Measurements from ENCODE around the gene TNKS2. TPM values are rescaled to one million over a fixed set of nuclear protein-coding genes. Genes with fewer than 3 reads are reported as not detected.

TNKS2 gene
- total RNA-seq, 1 donor from 2014 or later = 52.8 TPM

- Mint-ChIP-seq H3K27ac (peak overlapping the region; percentile 99), H3K9me3 (ENCODE audit: low read depth) (no peaks in the 10 kb centered on the region), H3K4me3 (ENCODE audit: low read depth) (peak overlapping the region; percentile 96), H3K36me3 (ENCODE audit: insufficient read depth) (peaks cover 15% of the 10 kb centered on the region), H3K4me1 (ENCODE audit: low read depth) (peaks cover 36% of the 10 kb centered on the region), H3K27me3 (no peaks in the 10 kb centered on the region)
- TF ChIP-seq, protein P1, sequence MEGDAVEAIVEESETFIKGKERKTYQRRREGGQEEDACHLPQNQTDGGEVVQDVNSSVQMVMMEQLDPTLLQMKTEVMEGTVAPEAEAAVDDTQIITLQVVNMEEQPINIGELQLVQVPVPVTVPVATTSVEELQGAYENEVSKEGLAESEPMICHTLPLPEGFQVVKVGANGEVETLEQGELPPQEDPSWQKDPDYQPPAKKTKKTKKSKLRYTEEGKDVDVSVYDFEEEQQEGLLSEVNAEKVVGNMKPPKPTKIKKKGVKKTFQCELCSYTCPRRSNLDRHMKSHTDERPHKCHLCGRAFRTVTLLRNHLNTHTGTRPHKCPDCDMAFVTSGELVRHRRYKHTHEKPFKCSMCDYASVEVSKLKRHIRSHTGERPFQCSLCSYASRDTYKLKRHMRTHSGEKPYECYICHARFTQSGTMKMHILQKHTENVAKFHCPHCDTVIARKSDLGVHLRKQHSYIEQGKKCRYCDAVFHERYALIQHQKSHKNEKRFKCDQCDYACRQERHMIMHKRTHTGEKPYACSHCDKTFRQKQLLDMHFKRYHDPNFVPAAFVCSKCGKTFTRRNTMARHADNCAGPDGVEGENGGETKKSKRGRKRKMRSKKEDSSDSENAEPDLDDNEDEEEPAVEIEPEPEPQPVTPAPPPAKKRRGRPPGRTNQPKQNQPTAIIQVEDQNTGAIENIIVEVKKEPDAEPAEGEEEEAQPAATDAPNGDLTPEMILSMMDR (IDR thresholded peaks at IDR 0.05; ENCODE audit: unreplicated experiment) = no peak
- DNase-seq (ENCODE audit: low spot score, unreplicated experiment) = peak; percentile 15
These were observed 704 bp downstream of the TNKS2 start for GRCh38 chr10:91798649-91799611.

GRCh38 chr10:91799612-91799975, 1.4 kb downstream of the TNKS2 start:
- Mint-ChIP-seq H3K27ac (peak overlapping the region; percentile 99), H3K4me1 (ENCODE audit: low read depth) (peaks cover 43% of the 10 kb centered on the region), H3K36me3 (ENCODE audit: insufficient read depth) (peaks cover 17% of the 10 kb centered on the region), H3K4me3 (ENCODE audit: low read depth) (peak overlapping the region; percentile 96), H3K27me3 (no peaks in the 10 kb centered on the region), H3K9me3 (ENCODE audit: low read depth) (no peaks in the 10 kb centered on the region)
- DNase-seq (ENCODE audit: low spot score, unreplicated experiment) = no peak
- TF ChIP-seq, protein P1 (IDR thresholded peaks at IDR 0.05; ENCODE audit: unreplicated experiment) = no peak

- no peaks in the 10 kb centered on the region for H3K9me3 Mint-ChIP-seq (ENCODE audit: low read depth)
- TF ChIP-seq, protein P1 (IDR thresholded peaks at IDR 0.05; ENCODE audit: unreplicated experiment) = no peak
- peaks cover 43% of the 10 kb centered on the region for H3K4me1 Mint-ChIP-seq (ENCODE audit: low read depth)
- peaks cover 19% of the 10 kb centered on the region for H3K36me3 Mint-ChIP-seq (ENCODE audit: insufficient read depth)
- DNase-seq (ENCODE audit: low spot score, unreplicated experiment) = no peak
- H3K27ac Mint-ChIP-seq = peak overlapping the region; percentile 92
- H3K4me3 Mint-ChIP-seq (ENCODE audit: low read depth) = peak overlapping the region; percentile 96
- no peaks in the 10 kb centered on the region for H3K27me3 Mint-ChIP-seq
These were observed 2.0 kb downstream of the TNKS2 start for GRCh38 chr10:91800182-91800581.

DNA sequence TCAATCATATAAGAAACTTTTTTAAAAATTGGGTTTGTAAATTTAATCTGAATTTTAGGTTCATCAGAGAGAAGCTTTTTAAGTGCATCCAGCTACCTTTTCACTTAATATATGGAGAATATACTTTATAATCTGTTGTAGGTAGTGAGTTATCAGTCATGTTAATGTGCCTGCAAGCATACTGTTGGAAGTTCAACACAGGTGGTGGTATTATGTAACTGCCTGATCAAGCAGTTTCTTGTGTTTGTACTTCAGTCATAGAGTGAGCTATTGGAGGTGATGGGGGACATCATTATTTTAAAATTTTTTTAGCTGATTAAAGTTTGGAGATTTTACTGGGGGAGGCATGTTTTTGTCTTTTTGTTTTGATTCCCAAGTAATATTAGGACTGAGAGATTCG, 2.5 kb downstream of the TNKS2 start:
- peak overlapping the region; percentile 13 for H3K27ac Mint-ChIP-seq
- no peaks in the 10 kb centered on the region for H3K9me3 Mint-ChIP-seq (ENCODE audit: low read depth)
- H3K36me3 Mint-ChIP-seq (ENCODE audit: insufficient read depth) = peaks cover 20% of the 10 kb centered on the region
- no peak for DNase-seq (ENCODE audit: low spot score, unreplicated experiment)
- H3K4me3 Mint-ChIP-seq (ENCODE audit: low read depth) = peak overlapping the region; percentile 96
- peaks cover 43% of the 10 kb centered on the region for H3K4me1 Mint-ChIP-seq (ENCODE audit: low read depth)
- no peaks in the 10 kb centered on the region for H3K27me3 Mint-ChIP-seq
- TF ChIP-seq, protein P1 (IDR thresholded peaks at IDR 0.05; ENCODE audit: unreplicated experiment) = no peak

DNA sequence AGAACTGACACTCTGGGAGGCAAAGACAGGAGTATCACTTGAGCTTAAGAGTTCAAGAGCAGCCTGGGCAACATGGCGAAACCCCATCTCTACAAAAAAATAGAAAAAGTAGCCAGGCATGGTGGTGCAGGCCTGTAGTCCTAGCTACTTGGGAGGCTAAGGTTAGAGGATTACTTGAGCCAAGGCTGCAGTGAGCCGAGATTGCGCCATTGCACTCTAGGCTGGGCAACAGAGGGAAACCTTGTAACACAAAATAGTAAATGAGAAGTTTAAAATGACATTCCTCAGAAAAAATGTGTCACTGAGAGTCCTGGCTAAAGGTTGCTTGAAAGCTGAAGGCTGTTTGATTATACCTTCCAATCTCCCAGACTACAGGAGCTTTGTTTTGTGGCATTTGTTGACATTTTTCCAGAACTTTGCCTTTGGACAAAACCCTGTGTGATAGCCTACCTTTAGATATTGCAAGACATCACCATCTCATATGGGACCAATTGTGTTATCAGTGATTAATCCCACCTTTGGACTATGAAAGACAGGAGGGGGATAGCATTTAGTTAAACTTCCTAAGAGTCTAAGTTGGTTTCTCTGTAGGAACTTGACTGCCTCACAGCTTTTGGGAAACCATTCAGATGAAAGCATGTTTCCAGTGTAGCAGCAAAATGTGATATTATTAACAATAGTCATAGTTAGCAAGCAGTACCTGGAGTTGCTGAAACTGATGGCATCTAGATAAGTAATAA, 5.3 kb downstream of the TNKS2 start:
- TF ChIP-seq, protein P1 (IDR thresholded peaks at IDR 0.05; ENCODE audit: unreplicated experiment) = no peak
- H3K4me1 Mint-ChIP-seq (ENCODE audit: low read depth) = peaks cover 33% of the 10 kb centered on the region
- H3K36me3 Mint-ChIP-seq (ENCODE audit: insufficient read depth) = peaks cover 32% of the 10 kb centered on the region
- DNase-seq (ENCODE audit: low spot score, unreplicated experiment) = no peak
- no peaks in the 10 kb centered on the region for H3K27me3 Mint-ChIP-seq
- no peak overlapping the region for H3K4me3 Mint-ChIP-seq (ENCODE audit: low read depth)
- H3K9me3 Mint-ChIP-seq (ENCODE audit: low read depth) = no peaks in the 10 kb centered on the region
- H3K27ac Mint-ChIP-seq = peak overlapping the region; percentile 16

Data from progenitor cell of endocrine pancreas (in vitro differentiated cells).